HepG2 (cell line): Measurements from ENCODE around the gene SS18L1. TPM values are rescaled to one million over a fixed set of nuclear protein-coding genes. Genes with fewer than 3 reads are reported as not detected.
A peak's percentile ranks its signal among the peaks of the same experiment; 100 is the strongest.

Experiments used
- FOXA1 ChIP-seq, 2 experiments: fragments of 450-650 bp in 1 of 2; sonication (generic) in 1 of 2; formaldehyde crosslinking in 1 of 2; IDR thresholded peaks; 2 replicates each; pipeline versions ENCODE4 v1.4.0 to v1.6.1; 2016 to 2020; ENCODE audit warnings: missing genetic modification reagents in 1 of 2
- GATAD2A ChIP-seq: IDR thresholded peaks from 2 replicates; pipeline ENCODE4 v1.6.1; 2016
- GRHL1 ChIP-seq: sonication (generic); formaldehyde crosslinking; conservative IDR thresholded peaks from 2 replicates; pipeline ENCODE4 v1.8.0; 2022; ENCODE audit warnings: missing genetic modification reagents
- HNF1B ChIP-seq: sonication (generic); formaldehyde crosslinking; IDR thresholded peaks from 2 replicates; pipeline ENCODE4 v1.5.1; 2020; ENCODE audit warnings: mild to moderate bottlenecking, moderate library complexity, missing genetic modification reagents
- HNRNPK ChIP-seq: fragments of 200-400 bp; formaldehyde crosslinking; IDR thresholded peaks from 2 replicates; pipeline ENCODE4 v1.6.1; 2018; ENCODE audit warnings: low read length, low read depth, moderate library complexity, mild to moderate bottlenecking; ENCODE audit not compliant: poor library complexity, severe bottlenecking
- MAX ChIP-seq: IDR thresholded peaks from 2 replicates; pipeline ENCODE4 v1.6.1; 2012; ENCODE audit warnings: inconsistent platforms
- MYNN ChIP-seq: sonication (generic); formaldehyde crosslinking; IDR thresholded peaks from 2 replicates; pipeline ENCODE4 v1.4.0; 2020; ENCODE audit warnings: mild to moderate bottlenecking, low read depth, missing genetic modification reagents
- REPIN1 ChIP-seq: sonication (generic); formaldehyde crosslinking; IDR thresholded peaks from 2 replicates; pipeline ENCODE4 v1.8.0; 2022; ENCODE audit warnings: missing genetic modification reagents, low read depth, mild to moderate bottlenecking, borderline replicate concordance
- SAFB2 ChIP-seq: sonication (generic); formaldehyde crosslinking; IDR thresholded peaks from 2 replicates; pipeline ENCODE4 v1.5.1; 2020; ENCODE audit warnings: missing genetic modification reagents, low read depth, mild to moderate bottlenecking, borderline replicate concordance
- SMC3 ChIP-seq: IDR thresholded peaks from 2 replicates; pipeline ENCODE4 v1.6.1; 2011; ENCODE audit warnings: low read length, improper control_type of control experiment
- TRAFD1 ChIP-seq: sonication (generic); formaldehyde crosslinking; IDR thresholded peaks from 2 replicates; pipeline ENCODE4 v1.5.1; 2020; ENCODE audit warnings: missing genetic modification reagents, mild to moderate bottlenecking, borderline replicate concordance
- YEATS4 ChIP-seq: sonication (generic); formaldehyde crosslinking; IDR thresholded peaks from 2 replicates; pipeline ENCODE4 v1.4.0; 2020; ENCODE audit warnings: missing genetic modification reagents, borderline replicate concordance
- ZNF292 ChIP-seq: sonication (generic); formaldehyde crosslinking; IDR thresholded peaks from 2 replicates; pipeline ENCODE4 v1.8.1; 2022; ENCODE audit warnings: mild to moderate bottlenecking, low read depth, missing genetic modification reagents, borderline replicate concordance
- ZNF354B ChIP-seq: sonication (generic); formaldehyde crosslinking; IDR thresholded peaks from 2 replicates; pipeline ENCODE4 v1.8.0; 2022; ENCODE audit warnings: mild to moderate bottlenecking, missing genetic modification reagents
- ZNF510 ChIP-seq: sonication (generic); formaldehyde crosslinking; IDR thresholded peaks from 2 replicates; pipeline ENCODE4 v1.4.0; 2020; ENCODE audit warnings: low read depth, mild to moderate bottlenecking, missing genetic modification reagents
- ZNF773 ChIP-seq: sonication (generic); formaldehyde crosslinking; IDR thresholded peaks from 2 replicates; pipeline ENCODE4 v1.4.0; 2020; ENCODE audit warnings: missing genetic modification reagents, borderline replicate concordance
- ZNF816 ChIP-seq: sonication (generic); formaldehyde crosslinking; IDR thresholded peaks from 2 replicates; pipeline ENCODE4 v1.8.0; 2022; ENCODE audit warnings: missing genetic modification reagents, mild to moderate bottlenecking, borderline replicate concordance
- polyA plus RNA-seq, 8 experiments: library from polyadenylated mRNA; depleted of rRNA in 3 of 8; stranded (reverse) in 7 of 8; unstranded in 1 of 8; fragments of >200 nt; fragmentation: Illumina TruSeq in 4 of 8; extraction: Trizol in 4 of 8; gene quantifications; 2 replicates each; pipeline versions ENCODE4 v1.2.1 to v1.2.3, GENCODE V29; 2011 to 2016; ENCODE audit warnings: low read depth in 4 of 8, missing spikeins in 1 of 8, mixed read lengths in 1 of 8; ENCODE audit not compliant: insufficient read depth in 1 of 8
- total RNA-seq, 5 experiments: library from RNA; depleted of rRNA; stranded (reverse); fragments of >200 nt; fragmentation: Illumina TruSeq; extraction: Trizol; gene quantifications; 2 replicates each; pipeline ENCODE4 v1.2.3, GENCODE V29; 2016; ENCODE audit warnings: low read depth in 1 of 5

The SS18L1 gene
- total and polyA plus RNA-seq, 2 of the 13 experiments (the other 11 are each of a cell fraction or from before 2014, with no cell fraction given): 17.8 to 27.6 TPM

- TF ChIP-seq HNF1B (CRISPR knock-in tag): no peak
- no peak for TF ChIP-seq GRHL1 (CRISPR knock-in tag)
- TF ChIP-seq ZNF773 (CRISPR knock-in tag): 0 out of 2 replicates have a peak, but pooled peaks have one; percentile 7
- TF ChIP-seq ZNF816 (CRISPR knock-in tag): no peak
- no peak for TF ChIP-seq YEATS4 (CRISPR knock-in tag)
- 0 out of 2 replicates have a peak, but pooled peaks have one; percentile 9 for TF ChIP-seq ZNF292
- TF ChIP-seq TRAFD1: no peak
- peak; percentile 61; the same call in 1 of the 2 replicates for TF ChIP-seq REPIN1 (CRISPR knock-in tag)
- no peak for TF ChIP-seq SAFB2 (CRISPR knock-in tag)
- TF ChIP-seq SMC3: no peak
- peak; percentile 67; the same call in 1 of the 2 replicates for TF ChIP-seq ZNF354B
- TF ChIP-seq HNRNPK: no peak
- peak; percentile 52; the same call in 1 of the 2 replicates for TF ChIP-seq MAX
- TF ChIP-seq FOXA1 (IDR thresholded peaks at IDR 0.05): no peak
- TF ChIP-seq FOXA1 (CRISPR knock-in tag; IDR thresholded peaks at IDR 0.05): no peak
- 0 out of 2 replicates have a peak, but pooled peaks have one; percentile 2 for TF ChIP-seq ZNF510
- peak; percentile 74; the same call in 1 of the 2 replicates for TF ChIP-seq MYNN (CRISPR knock-in tag)
- TF ChIP-seq GATAD2A (CRISPR knock-in tag): no peak
These were observed 22.4 kb upstream of the SS18L1 start (continued) for GRCh38 chr20:62120990-62121775.
